HPDE6-E6E7 (cell line): ENCODE data around the gene AKR7A2.

Source experiments
- DNase-seq: peaks from one replicate; pipeline ENCODE4 v3.0.0; 2011; ENCODE audit warnings: missing footprints; ENCODE audit errors: extremely low spot score

The AKR7A2 gene

GRCh38 chr1:19325958-19326747 is 14.2 kb upstream of the AKR7A2 start:
- no peak for DNase-seq

DNA sequence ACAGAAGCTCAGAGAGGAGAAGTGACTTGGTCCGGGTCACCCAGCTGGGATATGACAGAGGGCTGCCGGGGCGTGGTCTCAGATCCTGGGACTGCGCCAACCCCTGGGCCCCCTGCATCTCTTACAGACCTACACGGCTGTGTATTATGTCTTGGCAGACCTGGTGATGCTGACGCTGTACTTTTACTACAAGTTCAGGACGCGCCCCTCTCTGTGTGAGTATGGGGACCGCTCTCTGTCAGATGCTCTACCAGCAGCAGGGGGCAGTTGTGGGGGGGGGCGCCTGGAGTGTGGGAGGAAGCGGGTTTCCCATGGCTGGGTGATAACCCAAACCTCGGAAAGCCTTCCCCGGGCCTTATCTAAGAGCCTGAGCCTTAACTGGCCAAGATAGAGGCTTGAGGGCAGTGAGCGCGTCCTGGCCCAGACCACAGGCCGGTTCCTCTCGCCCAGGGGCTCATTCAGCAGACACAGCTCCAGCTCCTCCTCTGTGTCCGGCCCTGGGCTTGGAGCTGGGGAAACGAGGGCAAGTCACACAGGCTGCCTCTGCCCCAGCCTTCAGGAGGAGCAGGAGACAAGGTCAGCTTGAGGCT is 13.5 kb upstream of the AKR7A2 start:
- no peak for DNase-seq

- no peak for DNase-seq
Observed at GRCh38 chr1:19324665-19324990, 12.7 kb upstream of the AKR7A2 start.

GRCh38 chr1:19323987-19324664 is 12.2 kb upstream of the AKR7A2 start:
- no peak for DNase-seq

DNA sequence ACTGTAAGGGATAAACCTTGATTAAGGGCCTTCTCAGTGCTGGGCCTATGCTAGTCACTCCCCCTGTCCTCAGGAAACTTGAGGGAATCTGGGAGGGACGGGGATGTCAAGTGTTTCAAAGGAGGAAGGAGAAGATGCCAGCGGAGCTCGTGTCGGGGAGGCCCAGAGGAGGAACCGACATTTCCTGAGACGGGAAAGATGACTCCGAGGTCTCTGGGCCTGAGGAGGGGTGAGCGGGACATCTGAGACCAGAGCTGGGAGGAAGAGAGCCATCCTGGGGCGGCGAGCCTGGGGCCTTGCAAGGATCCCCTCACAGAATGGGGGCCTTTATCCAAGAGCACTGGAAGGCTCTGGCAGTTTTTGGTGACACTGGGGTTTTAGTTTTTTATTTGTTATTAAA is 10.5 kb upstream of the AKR7A2 start:
- no peak for DNase-seq

DNA sequence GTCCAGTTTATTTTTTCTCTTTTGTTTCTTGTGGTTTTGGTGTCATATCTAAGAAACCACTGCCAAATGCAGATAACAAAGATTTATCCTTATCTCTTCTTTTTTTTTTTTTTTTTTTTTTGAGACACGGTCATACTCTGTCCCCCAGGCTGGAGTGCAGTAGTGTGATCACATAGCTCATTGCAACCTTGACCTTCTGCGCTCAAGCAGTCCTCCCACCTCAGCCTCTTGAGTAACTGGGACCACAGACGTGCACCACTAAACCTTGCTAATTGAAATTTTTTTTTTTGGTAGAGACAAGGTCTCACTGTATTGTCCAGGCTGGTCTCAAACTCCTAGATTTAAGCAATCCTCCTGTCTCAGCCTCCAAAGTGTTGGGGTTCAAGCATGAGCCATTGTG is 9.1 kb upstream of the AKR7A2 start:
- no peak for DNase-seq

GRCh38 chr1:19319196-19319595 is 7.3 kb upstream of the AKR7A2 start:
- no peak for DNase-seq

DNA sequence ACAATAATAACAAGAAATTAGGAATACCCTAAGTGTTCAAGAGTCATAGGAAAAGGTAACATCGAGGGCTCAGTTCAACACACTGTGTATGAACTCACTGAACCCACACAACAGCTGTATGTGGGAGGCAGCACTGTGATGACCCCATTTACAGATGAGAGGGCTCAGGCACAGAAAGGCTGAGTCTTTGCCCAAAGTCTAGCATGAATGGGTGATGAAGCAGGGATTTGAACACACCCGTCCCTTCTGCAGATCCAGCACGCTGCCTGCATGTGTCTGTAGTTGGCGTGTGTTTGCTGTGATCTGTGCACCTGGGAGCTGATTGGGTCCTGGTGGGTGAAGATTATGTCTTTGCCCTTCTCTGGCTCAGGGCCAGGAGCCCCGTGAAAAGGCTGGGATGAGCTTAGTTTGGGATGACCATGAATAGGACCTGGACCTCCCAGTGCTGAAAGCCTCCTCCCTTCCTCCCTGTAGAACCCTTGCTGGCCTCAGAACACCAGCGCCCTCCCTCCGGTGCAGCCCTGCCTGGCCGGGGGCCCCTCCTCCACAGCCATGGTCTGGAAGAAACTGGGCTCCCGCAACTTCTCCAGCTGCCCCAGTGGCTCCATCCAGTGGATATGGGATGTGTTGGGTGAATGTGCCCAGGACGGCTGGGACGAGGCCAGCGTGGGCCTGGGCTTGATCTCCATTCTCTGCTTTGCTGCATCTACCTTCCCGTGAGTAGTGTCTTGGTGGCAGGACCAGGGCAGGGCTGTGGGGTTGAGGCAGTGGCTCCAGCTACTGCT is 5.4 kb upstream of the AKR7A2 start:
- DNase-seq: no peak

- no peak for DNase-seq
Observed at GRCh38 chr1:19315378-19316198, 3.6 kb upstream of the AKR7A2 start.

GRCh38 chr1:19313961-19314882 is 2.3 kb upstream of the AKR7A2 start:
- DNase-seq: no peak

- DNase-seq: no peak
Observed at GRCh38 chr1:19313636-19313959, 1.7 kb upstream of the AKR7A2 start.

DNA sequence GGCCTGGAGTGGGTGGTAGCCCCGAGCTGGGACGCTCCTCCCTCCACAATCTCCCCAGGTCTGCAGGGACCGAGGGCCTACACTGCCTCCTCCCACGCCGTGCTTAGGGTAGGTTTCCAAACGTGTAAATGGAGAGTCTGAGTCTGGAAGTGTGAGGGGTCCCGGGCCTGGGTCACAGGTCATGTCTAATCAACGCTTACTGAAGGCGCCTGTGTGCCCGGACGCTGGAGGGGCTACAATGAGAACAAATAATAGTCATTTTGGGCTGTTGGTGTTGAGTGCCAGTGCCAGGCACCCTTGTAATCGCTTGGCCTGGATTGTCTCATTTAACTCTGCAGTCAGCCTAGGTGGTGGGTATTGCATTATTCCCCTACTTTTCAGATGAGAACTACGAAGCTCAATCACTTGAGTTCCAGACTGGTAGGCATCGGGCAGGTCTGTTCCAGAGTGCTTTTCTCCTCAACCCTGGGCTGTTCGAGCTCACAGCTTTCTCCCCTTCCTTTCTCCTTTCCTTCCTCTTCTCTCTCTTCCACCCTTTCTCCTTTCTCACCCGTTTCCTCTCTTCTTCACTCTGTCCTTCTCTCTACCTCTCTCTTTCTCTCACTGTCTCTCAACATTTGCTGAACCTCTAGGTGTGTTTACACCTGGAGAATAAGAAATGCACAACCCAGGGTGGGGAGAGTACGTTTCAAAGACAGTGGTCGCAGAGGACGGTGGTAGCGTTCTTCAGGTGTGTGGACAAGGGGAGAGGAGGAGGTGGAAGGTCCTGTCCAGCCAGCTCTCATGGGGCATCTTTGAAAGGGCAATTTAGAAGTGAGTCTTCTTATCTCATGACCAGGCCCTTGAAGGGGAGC is 1.1 kb upstream of the AKR7A2 start:
- no peak for DNase-seq

- DNase-seq: peak; percentile 36
Observed at GRCh38 chr1:19311503-19311930, 427 bp downstream of the AKR7A2 start.

GRCh38 chr1:19310720-19311502 is 1.0 kb downstream of the AKR7A2 start:
- no peak for DNase-seq

DNA sequence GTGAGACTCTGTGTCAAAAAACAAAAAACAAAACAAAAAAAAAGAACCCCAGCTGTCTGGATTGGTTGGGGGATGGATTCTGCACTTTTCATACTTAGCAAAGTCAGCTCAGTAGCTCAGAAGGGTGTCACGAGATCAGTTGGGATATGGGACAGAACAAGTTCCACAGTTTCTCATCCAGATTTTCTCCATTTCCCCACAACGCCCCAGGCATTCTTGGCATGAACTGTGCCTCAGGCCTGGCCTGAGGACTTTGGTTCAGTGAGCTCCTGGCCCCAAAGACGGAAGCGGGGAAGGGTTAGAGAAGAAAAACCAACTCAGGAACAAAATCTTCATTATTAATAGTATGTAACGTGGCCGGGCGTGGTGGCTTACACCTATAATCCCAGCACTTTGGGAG is 1.9 kb downstream of the AKR7A2 start:
- no peak for DNase-seq

GRCh38 chr1:19309123-19309813 is 2.7 kb downstream of the AKR7A2 start:
- no peak for DNase-seq

DNA sequence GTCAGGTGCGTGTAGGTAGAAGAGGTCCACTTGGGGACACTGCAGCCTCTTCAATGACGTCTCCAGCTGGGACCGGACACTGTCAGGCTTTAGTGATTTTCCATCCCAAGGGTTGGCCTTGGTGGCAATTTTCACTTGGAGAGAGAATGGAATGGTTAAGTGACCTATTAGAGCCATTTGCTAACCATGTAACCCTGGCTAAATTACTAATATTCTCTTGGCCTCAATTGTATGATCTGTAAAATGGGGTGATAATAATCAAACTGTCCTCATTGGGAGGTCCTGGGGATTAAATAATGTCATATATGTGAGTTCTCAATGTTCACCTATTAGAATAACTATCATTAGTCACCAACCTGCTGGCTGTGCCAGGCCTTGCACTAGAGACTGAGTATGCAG is 3.4 kb downstream of the AKR7A2 start:
- no peak for DNase-seq
